IMR-90 (cell line): Measurements from ENCODE around the gene PAXIP1. TPM values are rescaled to one million over a fixed set of nuclear protein-coding genes. Genes with fewer than 3 reads are reported as not detected.

Source experiments
- polyA plus RNA-seq, 3 experiments: library from polyadenylated mRNA; depleted of rRNA; stranded (reverse); fragments of >200 nt; gene quantifications; 2 replicates each; pipeline ENCODE4 v1.2.3, GENCODE V29; 2012; ENCODE audit warnings: low replicate concordance in 1 of 3
- total RNA-seq: library from RNA; depleted of rRNA; stranded (reverse); fragments of >200 nt; gene quantifications from 2 replicates; pipeline ENCODE4 v1.2.3, GENCODE V29; 2012; rRNA removed

PAXIP1 gene
- total and polyA plus RNA-seq, 2 of the 4 experiments (the other 2 are of a cell fraction): 7.3 to 8.7 TPM

Other genes starting within 250 kb of the PAXIP1 start
- not detected in 2 replicates for gene HTR5A, start 67.2 kb upstream of the PAXIP1 start, total RNA-seq
- not detected in 2 replicates for gene HTR5A, start 67.2 kb upstream of the PAXIP1 start, polyA plus RNA-seq (2012; rRNA removed)